Naive thymus-derived CD4-positive, alpha-beta T cell (primary cell): ENCODE data around the gene AKAP13. TPM values are rescaled to one million over a fixed set of nuclear protein-coding genes. Genes with fewer than 3 reads are reported as not detected.
A peak's percentile ranks its signal among the peaks of the same experiment; 100 is the strongest.

ENCODE experiments used
- ATAC-seq: fragments of 150-1000 bp; cut with Tn5 transposase; 2 replicates; pipeline ENCODE4 v1.10.0; 2021; ENCODE audit warnings: mild to moderate bottlenecking, moderate library complexity
- CTCF ChIA-PET: fragments of 350-600 bp; sonication (Branson Sonifier 250); formaldehyde crosslinking; loops from one replicate; lab custom pipeline; 2021; ENCODE audit warnings: antibody characterized with exemption; lab: Charles Lee
- POLR2A ChIA-PET: fragments of 350-600 bp; sonication (Branson Sonifier 250); formaldehyde crosslinking; loops from one replicate; lab custom pipeline; 2021; ENCODE audit warnings: antibody characterized with exemption, inconsistent platforms; lab: Charles Lee
- DNase-seq, 9 donors: peaks; one replicate each; pipeline versions ENCODE4 v3.0.0 to v3.0.0-alpha.2; 2020 to 2022; ENCODE audit warnings: mixed read lengths in 1 of 9
- H3K27ac ChIP-seq: one replicate; pipeline ENCODE4 v1.7.0; 2013; ENCODE audit warnings: mild to moderate bottlenecking, low read depth, low read length, moderate library complexity
- H3K27me3 ChIP-seq, 2 donors: one replicate each; pipeline ENCODE4 v1.7.0; 2013; ENCODE audit warnings: low read length in 2 of 2, mild to moderate bottlenecking in 2 of 2, moderate library complexity in 2 of 2; ENCODE audit not compliant: control insufficient read depth in 2 of 2, insufficient read depth in 2 of 2
- H3K36me3 ChIP-seq, 3 experiments: 1 replicate in 2 of 3; 2 replicates in 1 of 3; pipeline ENCODE4 v1.7.0; 2013; ENCODE audit warnings: low read length in 3 of 3, mild to moderate bottlenecking in 3 of 3, moderate library complexity in 1 of 3; ENCODE audit not compliant: insufficient read depth in 3 of 3, control insufficient read depth in 2 of 3
- H3K4me1 ChIP-seq, 2 donors: one replicate each; pipeline ENCODE4 v1.7.0; 2013; ENCODE audit warnings: low read length in 2 of 2, mild to moderate bottlenecking in 2 of 2, moderate library complexity in 1 of 2; ENCODE audit not compliant: control insufficient read depth in 2 of 2, insufficient read depth in 2 of 2
- H3K4me3 ChIP-seq: 2 replicates; pipeline ENCODE4 v1.7.0; 2013; ENCODE audit warnings: mild to moderate bottlenecking, low read length
- H3K9me3 ChIP-seq, 3 experiments: 1 replicate in 2 of 3; 2 replicates in 1 of 3; pipeline ENCODE4 v1.7.0; 2013; ENCODE audit warnings: low read length in 3 of 3; ENCODE audit not compliant: control insufficient read depth in 2 of 3
- H3K27ac Mint-ChIP-seq, 9 donors: one replicate each; pipeline ENCODE4 v1.8.0; 2020 to 2022; ENCODE audit warnings: mixed read lengths in 9 of 9, mild to moderate bottlenecking in 8 of 9, moderate library complexity in 5 of 9, inconsistent platforms in 2 of 9
- H3K27me3 Mint-ChIP-seq, 5 donors: one replicate each; pipeline ENCODE4 v1.8.0; 2021 to 2022; ENCODE audit warnings: mixed read lengths in 5 of 5, mild to moderate bottlenecking in 1 of 5
- H3K36me3 Mint-ChIP-seq, 5 donors: one replicate each; pipeline ENCODE4 v1.8.0; 2020 to 2022; ENCODE audit warnings: mixed read lengths in 5 of 5, mild to moderate bottlenecking in 3 of 5, inconsistent platforms in 1 of 5
- H3K4me1 Mint-ChIP-seq, 7 donors: one replicate each; pipeline ENCODE4 v1.8.0; 2020 to 2022; ENCODE audit warnings: mixed read lengths in 7 of 7, mild to moderate bottlenecking in 3 of 7, inconsistent platforms in 1 of 7
- H3K4me3 Mint-ChIP-seq, 10 donors: one replicate each; pipeline ENCODE4 v1.8.0; 2020 to 2022; ENCODE audit warnings: mild to moderate bottlenecking in 10 of 10, mixed read lengths in 10 of 10, moderate library complexity in 6 of 10, inconsistent platforms in 2 of 10
- H3K9me3 Mint-ChIP-seq, 11 donors: one replicate each; pipeline ENCODE4 v1.8.0; 2020 to 2022; ENCODE audit warnings: mixed read lengths in 11 of 11, mild to moderate bottlenecking in 4 of 11, inconsistent platforms in 1 of 11, moderate library complexity in 1 of 11
- intact Hi-C, 2 donors: fragments of 100-400 bp; cut with micrococcal nuclease; formaldehyde crosslinking; loops; one replicate each; pipeline ENCODE4 v1.15.1; 2023
- polyA plus RNA-seq, 2 donors: library from polyadenylated mRNA; unstranded; fragments of 300-500 nt; fragmentation: Illumina TruSeq; gene quantifications; one replicate each; pipeline ENCODE4 v1.2.3, GENCODE V29; 2021
- total RNA-seq, 6 experiments: library from RNA in 5 of 6; stranded (reverse) in 5 of 6; gene quantifications; 1 replicate in 5 of 6; 2 replicates in 1 of 6; pipeline ENCODE4 v1.2.3 and lab custom pipeline; 2021 to 2026

Gene AKAP13
- total and polyA plus RNA-seq, 7 experiments from 2014 or later: 108 to 400 (median 231) TPM

GRCh38 chr15:85769182-85769900 lies 388.9 kb downstream of the AKAP13 start:
- Histone ChIP-seq H3K27ac (no peak overlapping the region), H3K4me1 (no peaks in the 10 kb centered on the region), H3K4me3 (no peak overlapping the region), H3K36me3 (peaks cover 0 to 23% (median 0%) of the 10 kb centered on the region in 3 experiments), H3K9me3 (no peaks in the 10 kb centered on the region), H3K27me3 (no peaks in the 10 kb centered on the region)
- no peaks in the 10 kb centered on the region for H3K27me3 Mint-ChIP-seq
- H3K27ac Mint-ChIP-seq: no peak overlapping the region
- H3K4me1 Mint-ChIP-seq: peaks cover 0 to 42% (median 20%) of the 10 kb centered on the region in 7 donors
- intact Hi-C loops: no loop called here
- ChIA-PET CTCF (interaction anchor here (0.6 to 0.9 kb wide), 2 partner anchors 24 to 78 kb away, joined by 3 to 6 read pairs; no protein-coding TSS in a partner anchor), POLR2A (no interaction called here)
- peaks cover 0 to 19% (median 0%) of the 10 kb centered on the region in 5 donors for H3K36me3 Mint-ChIP-seq
- no peak overlapping the region for H3K4me3 Mint-ChIP-seq
- H3K9me3 Mint-ChIP-seq: peaks cover 0 to 3% (median 0%) of the 10 kb centered on the region in 11 donors
- no peak for ATAC-seq
- no peak for DNase-seq

- no peaks in the 10 kb centered on the region for H3K9me3 ChIP-seq
- Mint-ChIP-seq H3K4me3 (no peak overlapping the region), H3K27ac (peak overlapping the region in 1 of 9 donors; percentile 32), H3K4me1 (peaks cover 0 to 41% (median 24%) of the 10 kb centered on the region in 7 donors), H3K36me3 (peaks cover 0 to 19% (median 0%) of the 10 kb centered on the region in 5 donors), H3K27me3 (no peaks in the 10 kb centered on the region), H3K9me3 (peaks cover 0 to 3% (median 0%) of the 10 kb centered on the region in 11 donors)
- DNase-seq: no peak
- no peaks in the 10 kb centered on the region for H3K4me1 ChIP-seq
- POLR2A ChIA-PET: no interaction called here
- CTCF ChIA-PET: no interaction called here
- H3K27ac ChIP-seq: no peak overlapping the region
- H3K36me3 ChIP-seq: peaks cover 0 to 17% (median 0%) of the 10 kb centered on the region in 3 experiments
- no peak overlapping the region for H3K4me3 ChIP-seq
- no peak for ATAC-seq
- intact Hi-C loops: no loop called here
- H3K27me3 ChIP-seq: no peaks in the 10 kb centered on the region
Observed at GRCh38 chr15:85770096-85771041, 390.0 kb downstream of the AKAP13 start.

- H3K9me3 ChIP-seq: no peaks in the 10 kb centered on the region
Observed at GRCh38 chr15:85771271-85771670, 390.9 kb downstream of the AKAP13 start.

GRCh38 chr15:85771781-85772445 lies 391.5 kb downstream of the AKAP13 start:
- no peak overlapping the region for H3K4me3 Mint-ChIP-seq
- H3K4me1 ChIP-seq: no peaks in the 10 kb centered on the region
- H3K36me3 Mint-ChIP-seq: peaks cover 0 to 19% (median 0%) of the 10 kb centered on the region in 5 donors
- peaks cover 0 to 17% (median 0%) of the 10 kb centered on the region in 3 experiments for H3K36me3 ChIP-seq
- no peak for DNase-seq
- ChIA-PET POLR2A (interaction anchor here (0.9 kb wide), 1 partner anchor 23 kb away, joined by 3 read pairs; the partner anchor contains the start of gene KLHL25), CTCF (no interaction called here)
- H3K27ac ChIP-seq: no peak overlapping the region
- H3K4me1 Mint-ChIP-seq: peaks cover 0 to 34% (median 19%) of the 10 kb centered on the region in 7 donors
- H3K9me3 ChIP-seq: no peaks in the 10 kb centered on the region
- no peaks in the 10 kb centered on the region for H3K27me3 Mint-ChIP-seq
- ATAC-seq: no peak
- no peaks in the 10 kb centered on the region for H3K27me3 ChIP-seq
- intact Hi-C loops: no loop called here
- peak overlapping the region in 1 of 9 donors; percentile 55 for H3K27ac Mint-ChIP-seq
- no peak overlapping the region for H3K4me3 ChIP-seq
- peaks cover 0 to 2% (median 0%) of the 10 kb centered on the region in 11 donors for H3K9me3 Mint-ChIP-seq

More at GRCh38 chr15:85771271-85771670, 390.9 kb downstream of the AKAP13 start:
- Mint-ChIP-seq H3K27ac (no peak overlapping the region), H3K4me3 (no peak overlapping the region), H3K27me3 (no peaks in the 10 kb centered on the region), H3K4me1 (peaks cover 0 to 39% (median 24%) of the 10 kb centered on the region in 7 donors), H3K9me3 (peaks cover 0 to 3% (median 0%) of the 10 kb centered on the region in 11 donors), H3K36me3 (peaks cover 0 to 19% (median 0%) of the 10 kb centered on the region in 5 donors)
- Histone ChIP-seq H3K36me3 (peaks cover 0 to 17% (median 0%) of the 10 kb centered on the region in 3 experiments), H3K4me3 (no peak overlapping the region), H3K27ac (no peak overlapping the region), H3K4me1 (no peaks in the 10 kb centered on the region), H3K27me3 (no peaks in the 10 kb centered on the region)
- no peak for ATAC-seq
- CTCF ChIA-PET: no interaction called here
- POLR2A ChIA-PET: interaction anchor here (0.9 kb wide), 1 partner anchor 23 kb away, joined by 3 read pairs; the partner anchor contains the start of gene KLHL25
- intact Hi-C loops: no loop called here
- no peak for DNase-seq

DNA sequence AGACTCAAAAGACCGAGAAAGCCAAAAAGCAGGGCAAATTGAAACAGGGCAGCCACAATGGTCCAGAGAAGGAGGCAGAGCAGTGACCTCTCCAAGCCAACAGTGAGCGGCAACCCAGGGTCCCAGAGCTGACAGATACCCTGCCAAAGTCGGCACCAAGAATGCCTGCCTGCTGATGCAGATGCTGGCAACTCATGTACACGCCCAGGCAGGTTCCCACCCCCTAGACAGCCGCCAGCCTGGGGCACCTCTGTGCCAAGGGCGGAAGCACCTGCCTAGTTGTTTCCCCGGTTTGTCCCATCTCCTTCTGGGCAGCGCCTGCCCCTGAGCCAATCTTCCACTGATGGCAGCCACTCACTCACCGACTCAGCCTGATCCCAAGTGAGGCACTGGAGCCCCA lies 392.3 kb downstream of the AKAP13 start:
- H3K9me3 ChIP-seq: no peaks in the 10 kb centered on the region
- no peak overlapping the region for H3K4me3 ChIP-seq
- H3K4me3 Mint-ChIP-seq: peak overlapping the region in 1 of 10 donors; percentile 16
- H3K4me1 ChIP-seq: no peaks in the 10 kb centered on the region
- DNase-seq (no peak), ATAC-seq (no peak)
- H3K9me3 Mint-ChIP-seq: peaks cover 0 to 2% (median 0%) of the 10 kb centered on the region in 11 donors
- intact Hi-C loops: no loop called here
- CTCF ChIA-PET: no interaction called here
- peaks cover 0 to 18% (median 0%) of the 10 kb centered on the region in 5 donors for H3K36me3 Mint-ChIP-seq
- H3K36me3 ChIP-seq: peaks cover 0 to 12% (median 0%) of the 10 kb centered on the region in 3 experiments
- no peaks in the 10 kb centered on the region for H3K27me3 ChIP-seq
- H3K4me1 Mint-ChIP-seq: peaks cover 0 to 34% (median 22%) of the 10 kb centered on the region in 7 donors
- H3K27ac Mint-ChIP-seq: peak overlapping the region in 1 of 9 donors; percentile 87
- no peaks in the 10 kb centered on the region for H3K27me3 Mint-ChIP-seq
- no peak overlapping the region for H3K27ac ChIP-seq
- POLR2A ChIA-PET: no interaction called here

- H3K4me3 ChIP-seq: no peak overlapping the region
- POLR2A ChIA-PET: no interaction called here
- no peak for ATAC-seq
- Mint-ChIP-seq H3K4me3 (peak overlapping the region in 1 of 10 donors; percentile 16), H3K4me1 (peaks cover 0 to 39% (median 28%) of the 10 kb centered on the region in 7 donors), H3K27me3 (no peaks in the 10 kb centered on the region), H3K27ac (no peak overlapping the region), H3K9me3 (peaks cover 0 to 2% (median 0%) of the 10 kb centered on the region in 11 donors), H3K36me3 (peaks cover 0 to 20% (median 0%) of the 10 kb centered on the region in 5 donors)
- DNase-seq: no peak
- intact Hi-C loops: no loop called here
- CTCF ChIA-PET: no interaction called here
- no peaks in the 10 kb centered on the region for H3K4me1 ChIP-seq
- H3K36me3 ChIP-seq: peaks cover 0 to 11% (median 0%) of the 10 kb centered on the region in 3 experiments
- H3K27me3 ChIP-seq: no peaks in the 10 kb centered on the region
- H3K27ac ChIP-seq: no peak overlapping the region
- no peaks in the 10 kb centered on the region for H3K9me3 ChIP-seq
Observed at GRCh38 chr15:85773249-85773648, 392.8 kb downstream of the AKAP13 start.
